GM12878 (cell line): ENCODE measurements around the gene TMEM72.

Experiments
- EP300 ChIP-seq, 2 experiments: fragments of 150-350 bp in 1 of 2; IDR thresholded peaks; 2 replicates each; pipeline ENCODE4 v1.6.1; 2011 to 2012; ENCODE audit warnings: low read depth in 2 of 2, low read length in 2 of 2, borderline replicate concordance in 1 of 2, improper control_type of control experiment in 1 of 2, inconsistent platforms in 1 of 2; ENCODE audit not compliant: control insufficient read depth in 1 of 2
- MEF2A ChIP-seq: IDR thresholded peaks from 2 replicates; pipeline ENCODE4 v1.6.1; 2011; ENCODE audit warnings: low read depth, mild to moderate bottlenecking, low read length, moderate library complexity; ENCODE audit not compliant: insufficient read depth
- NFIC ChIP-seq: IDR thresholded peaks from 2 replicates; pipeline ENCODE4 v1.6.1; 2012; ENCODE audit warnings: low read depth, mild to moderate bottlenecking, inconsistent platforms, low read length, moderate library complexity
- RFX5 ChIP-seq: IDR thresholded peaks from 2 replicates; pipeline ENCODE4 v1.6.1; 2011; ENCODE audit warnings: low read depth, low read length, improper control_type of control experiment
- YBX1 ChIP-seq: fragments of 450-650 bp; IDR thresholded peaks from 2 replicates; pipeline ENCODE4 v1.6.1; 2016; ENCODE audit warnings: antibody characterized with exemption
- ZNF384 ChIP-seq: IDR thresholded peaks from 2 replicates; pipeline ENCODE4 v1.6.1; 2012; ENCODE audit warnings: low read depth, mild to moderate bottlenecking, low read length, improper control_type of control experiment, borderline replicate concordance
- TF ChIP-seq, protein P1 (sequence below), 3 experiments: IDR thresholded peaks in 2 of 3; conservative IDR thresholded peaks in 1 of 3; 2 replicates each; pipeline ENCODE4 v1.5.1; 2011; ENCODE audit warnings: low read depth in 3 of 3, low read length in 3 of 3, mild to moderate bottlenecking in 3 of 3, control low read depth in 2 of 3, moderate library complexity in 2 of 3, inconsistent platforms in 1 of 3, mixed read lengths in 1 of 3; ENCODE audit not compliant: control insufficient read depth in 2 of 3, insufficient read depth in 1 of 3; ENCODE audit errors: extremely low read depth in 1 of 3
- TF ChIP-seq, protein P2 (sequence below): IDR thresholded peaks from 2 replicates; pipeline ENCODE4 v1.6.1; 2012; ENCODE audit warnings: mild to moderate bottlenecking, low read depth, low read length
- TF ChIP-seq, protein P3 (sequence below): IDR thresholded peaks from 2 replicates; pipeline ENCODE4 v1.6.1; 2012; ENCODE audit warnings: low read depth, low read length, improper control_type of control experiment
- TF ChIP-seq, protein P4 (sequence below): fragments of 450-650 bp; IDR thresholded peaks from 2 replicates; pipeline ENCODE4 v1.6.1; 2017; ENCODE audit warnings: mild to moderate bottlenecking

DNA sequence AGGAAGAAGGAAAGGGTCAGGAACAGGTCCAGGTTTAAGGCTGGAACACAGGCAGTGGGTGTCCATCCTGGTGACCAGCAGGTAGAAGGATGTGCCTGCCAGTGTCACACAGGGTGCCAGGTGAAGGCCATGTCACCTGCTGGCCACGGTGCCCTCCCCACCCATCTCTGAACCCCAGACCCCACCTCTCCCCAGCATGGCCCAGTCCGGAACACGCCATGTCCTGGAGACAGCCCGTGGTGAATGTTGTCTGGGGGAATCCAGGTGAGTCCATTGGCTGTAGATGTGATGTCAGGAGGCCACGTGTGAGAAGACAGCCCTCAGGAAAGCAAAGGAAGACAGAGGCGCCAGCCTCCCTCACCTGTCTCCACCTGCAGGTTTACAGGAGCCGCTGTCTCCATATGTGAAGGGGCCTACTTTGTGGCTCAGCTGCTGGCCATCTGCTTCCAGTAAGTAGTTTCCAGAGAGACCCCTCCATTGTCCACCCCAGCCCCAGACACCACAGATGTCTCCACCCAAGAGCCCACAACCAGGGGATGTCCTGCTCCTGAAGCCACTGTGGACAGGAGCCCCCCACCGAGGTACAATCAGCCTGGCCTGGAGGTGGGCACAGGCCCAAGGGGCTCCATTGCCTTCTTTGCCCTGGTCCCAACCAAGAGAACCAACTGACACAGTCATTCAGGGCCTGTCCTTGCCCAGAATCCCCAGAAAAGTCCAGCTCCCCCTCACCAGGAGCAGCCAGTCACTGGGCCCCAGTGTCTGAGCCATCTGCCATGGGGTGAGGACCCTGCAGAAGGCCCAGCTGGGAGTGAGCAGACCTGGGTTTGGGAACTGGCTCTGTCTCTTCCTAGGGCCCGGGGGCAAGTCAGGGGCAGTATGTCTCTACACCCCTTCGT, 20.7 kb downstream of the TMEM72 start:
- TF ChIP-seq, protein P1, sequence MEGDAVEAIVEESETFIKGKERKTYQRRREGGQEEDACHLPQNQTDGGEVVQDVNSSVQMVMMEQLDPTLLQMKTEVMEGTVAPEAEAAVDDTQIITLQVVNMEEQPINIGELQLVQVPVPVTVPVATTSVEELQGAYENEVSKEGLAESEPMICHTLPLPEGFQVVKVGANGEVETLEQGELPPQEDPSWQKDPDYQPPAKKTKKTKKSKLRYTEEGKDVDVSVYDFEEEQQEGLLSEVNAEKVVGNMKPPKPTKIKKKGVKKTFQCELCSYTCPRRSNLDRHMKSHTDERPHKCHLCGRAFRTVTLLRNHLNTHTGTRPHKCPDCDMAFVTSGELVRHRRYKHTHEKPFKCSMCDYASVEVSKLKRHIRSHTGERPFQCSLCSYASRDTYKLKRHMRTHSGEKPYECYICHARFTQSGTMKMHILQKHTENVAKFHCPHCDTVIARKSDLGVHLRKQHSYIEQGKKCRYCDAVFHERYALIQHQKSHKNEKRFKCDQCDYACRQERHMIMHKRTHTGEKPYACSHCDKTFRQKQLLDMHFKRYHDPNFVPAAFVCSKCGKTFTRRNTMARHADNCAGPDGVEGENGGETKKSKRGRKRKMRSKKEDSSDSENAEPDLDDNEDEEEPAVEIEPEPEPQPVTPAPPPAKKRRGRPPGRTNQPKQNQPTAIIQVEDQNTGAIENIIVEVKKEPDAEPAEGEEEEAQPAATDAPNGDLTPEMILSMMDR (IDR thresholded peaks at IDR 0.05 in 2 of 3, conservative IDR thresholded peaks at IDR 0.05 in 1 of 3; ENCODE audit: control insufficient read depth in 2 of 3, extremely low read depth in 1 of 3, insufficient read depth in 1 of 3, low read depth in 3 of 3, low read length in 3 of 3): no peak
- TF ChIP-seq RFX5 (no peak), NFIC (no peak), EP300 (IDR thresholded peaks at IDR 0.05; ENCODE audit: borderline replicate concordance in 1 of 2, control insufficient read depth in 1 of 2, low read depth in 2 of 2, low read length in 2 of 2) (no peak), MEF2A (no peak), ZNF384 (no peak), YBX1 (no peak)
- TF ChIP-seq, protein P2, sequence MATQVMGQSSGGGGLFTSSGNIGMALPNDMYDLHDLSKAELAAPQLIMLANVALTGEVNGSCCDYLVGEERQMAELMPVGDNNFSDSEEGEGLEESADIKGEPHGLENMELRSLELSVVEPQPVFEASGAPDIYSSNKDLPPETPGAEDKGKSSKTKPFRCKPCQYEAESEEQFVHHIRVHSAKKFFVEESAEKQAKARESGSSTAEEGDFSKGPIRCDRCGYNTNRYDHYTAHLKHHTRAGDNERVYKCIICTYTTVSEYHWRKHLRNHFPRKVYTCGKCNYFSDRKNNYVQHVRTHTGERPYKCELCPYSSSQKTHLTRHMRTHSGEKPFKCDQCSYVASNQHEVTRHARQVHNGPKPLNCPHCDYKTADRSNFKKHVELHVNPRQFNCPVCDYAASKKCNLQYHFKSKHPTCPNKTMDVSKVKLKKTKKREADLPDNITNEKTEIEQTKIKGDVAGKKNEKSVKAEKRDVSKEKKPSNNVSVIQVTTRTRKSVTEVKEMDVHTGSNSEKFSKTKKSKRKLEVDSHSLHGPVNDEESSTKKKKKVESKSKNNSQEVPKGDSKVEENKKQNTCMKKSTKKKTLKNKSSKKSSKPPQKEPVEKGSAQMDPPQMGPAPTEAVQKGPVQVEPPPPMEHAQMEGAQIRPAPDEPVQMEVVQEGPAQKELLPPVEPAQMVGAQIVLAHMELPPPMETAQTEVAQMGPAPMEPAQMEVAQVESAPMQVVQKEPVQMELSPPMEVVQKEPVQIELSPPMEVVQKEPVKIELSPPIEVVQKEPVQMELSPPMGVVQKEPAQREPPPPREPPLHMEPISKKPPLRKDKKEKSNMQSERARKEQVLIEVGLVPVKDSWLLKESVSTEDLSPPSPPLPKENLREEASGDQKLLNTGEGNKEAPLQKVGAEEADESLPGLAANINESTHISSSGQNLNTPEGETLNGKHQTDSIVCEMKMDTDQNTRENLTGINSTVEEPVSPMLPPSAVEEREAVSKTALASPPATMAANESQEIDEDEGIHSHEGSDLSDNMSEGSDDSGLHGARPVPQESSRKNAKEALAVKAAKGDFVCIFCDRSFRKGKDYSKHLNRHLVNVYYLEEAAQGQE: no peak
- TF ChIP-seq, protein P3, sequence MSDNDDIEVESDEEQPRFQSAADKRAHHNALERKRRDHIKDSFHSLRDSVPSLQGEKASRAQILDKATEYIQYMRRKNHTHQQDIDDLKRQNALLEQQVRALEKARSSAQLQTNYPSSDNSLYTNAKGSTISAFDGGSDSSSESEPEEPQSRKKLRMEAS: no peak
- TF ChIP-seq, protein P4, sequence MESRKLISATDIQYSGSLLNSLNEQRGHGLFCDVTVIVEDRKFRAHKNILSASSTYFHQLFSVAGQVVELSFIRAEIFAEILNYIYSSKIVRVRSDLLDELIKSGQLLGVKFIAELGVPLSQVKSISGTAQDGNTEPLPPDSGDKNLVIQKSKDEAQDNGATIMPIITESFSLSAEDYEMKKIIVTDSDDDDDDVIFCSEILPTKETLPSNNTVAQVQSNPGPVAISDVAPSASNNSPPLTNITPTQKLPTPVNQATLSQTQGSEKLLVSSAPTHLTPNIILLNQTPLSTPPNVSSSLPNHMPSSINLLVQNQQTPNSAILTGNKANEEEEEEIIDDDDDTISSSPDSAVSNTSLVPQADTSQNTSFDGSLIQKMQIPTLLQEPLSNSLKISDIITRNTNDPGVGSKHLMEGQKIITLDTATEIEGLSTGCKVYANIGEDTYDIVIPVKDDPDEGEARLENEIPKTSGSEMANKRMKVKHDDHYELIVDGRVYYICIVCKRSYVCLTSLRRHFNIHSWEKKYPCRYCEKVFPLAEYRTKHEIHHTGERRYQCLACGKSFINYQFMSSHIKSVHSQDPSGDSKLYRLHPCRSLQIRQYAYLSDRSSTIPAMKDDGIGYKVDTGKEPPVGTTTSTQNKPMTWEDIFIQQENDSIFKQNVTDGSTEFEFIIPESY: no peak
